HepG2 (cell line): ENCODE results near the gene IRF7. TPM values are rescaled to one million over a fixed set of nuclear protein-coding genes. Genes with fewer than 3 reads are reported as not detected.

Experiments
- ATRX ChIP-seq: sonication (generic); formaldehyde crosslinking; IDR thresholded peaks from 2 replicates; pipeline ENCODE4 v1.4.0; 2020; ENCODE audit warnings: missing genetic modification reagents, borderline replicate concordance
- GFI1 ChIP-seq: sonication (generic); formaldehyde crosslinking; IDR thresholded peaks from 2 replicates; pipeline ENCODE4 v1.5.0; 2020; ENCODE audit warnings: missing genetic modification reagents, mild to moderate bottlenecking, borderline replicate concordance
- HDAC2 ChIP-seq: sonication (generic); formaldehyde crosslinking; IDR thresholded peaks from 2 replicates; pipeline ENCODE4 v1.4.0; 2020; ENCODE audit warnings: missing genetic modification reagents
- IKZF1 ChIP-seq: fragments of 450-650 bp; IDR thresholded peaks from 2 replicates; pipeline ENCODE4 v1.7.1; 2016
- ISL2 ChIP-seq: sonication (generic); formaldehyde crosslinking; IDR thresholded peaks from 2 replicates; pipeline ENCODE4 v1.5.0; 2020; ENCODE audit warnings: missing genetic modification reagents
- MBD4 ChIP-seq: IDR thresholded peaks from 2 replicates; pipeline ENCODE4 v1.6.1; 2012; ENCODE audit warnings: low read length, inconsistent platforms, borderline replicate concordance
- NFE2 ChIP-seq: sonication (generic); formaldehyde crosslinking; IDR thresholded peaks from 2 replicates; pipeline ENCODE4 v1.4.0; 2020; ENCODE audit warnings: missing genetic modification reagents
- NFRKB ChIP-seq: fragments of 450-650 bp; IDR thresholded peaks from 2 replicates; pipeline ENCODE4 v1.6.1; 2017
- RBFOX2 ChIP-seq: fragments of 200-400 bp; formaldehyde crosslinking; IDR thresholded peaks from 2 replicates; pipeline ENCODE4 v1.6.1; 2017; ENCODE audit warnings: low read depth, mild to moderate bottlenecking, low read length
- RFXAP ChIP-seq: sonication (generic); formaldehyde crosslinking; IDR thresholded peaks from 2 replicates; pipeline ENCODE4 v1.4.0; 2020; ENCODE audit warnings: missing genetic modification reagents, borderline replicate concordance
- TARDBP ChIP-seq: sonication (generic); formaldehyde crosslinking; IDR thresholded peaks from 2 replicates; pipeline ENCODE4 v1.8.0; 2022; ENCODE audit warnings: mild to moderate bottlenecking, missing genetic modification reagents
- ZFP90 ChIP-seq: sonication (generic); formaldehyde crosslinking; IDR thresholded peaks from 2 replicates; pipeline ENCODE4 v1.8.0; 2022; ENCODE audit warnings: missing genetic modification reagents, mild to moderate bottlenecking, inconsistent platforms, borderline replicate concordance
- ZMYM4 ChIP-seq: sonication (generic); formaldehyde crosslinking; IDR thresholded peaks from 2 replicates; pipeline ENCODE4 v1.8.1; 2023; ENCODE audit warnings: mild to moderate bottlenecking, missing genetic modification reagents
- ZNF383 ChIP-seq: sonication (generic); formaldehyde crosslinking; IDR thresholded peaks from 2 replicates; pipeline ENCODE4 v1.4.0; 2020; ENCODE audit warnings: missing genetic modification reagents, mild to moderate bottlenecking, borderline replicate concordance
- ZNF879 ChIP-seq: sonication (generic); formaldehyde crosslinking; IDR thresholded peaks from 2 replicates; pipeline ENCODE4 v1.8.1; 2023; ENCODE audit warnings: missing genetic modification reagents
- ZSCAN20 ChIP-seq: sonication (generic); formaldehyde crosslinking; IDR thresholded peaks from 2 replicates; pipeline ENCODE4 v1.4.0; 2020; ENCODE audit warnings: missing genetic modification reagents, mild to moderate bottlenecking, borderline replicate concordance
- polyA plus RNA-seq, 8 experiments: library from polyadenylated mRNA; depleted of rRNA in 3 of 8; stranded (reverse) in 7 of 8; unstranded in 1 of 8; fragments of >200 nt; fragmentation: Illumina TruSeq in 4 of 8; extraction: Trizol in 4 of 8; gene quantifications; 2 replicates each; pipeline versions ENCODE4 v1.2.1 to v1.2.3, GENCODE V29; 2011 to 2016; ENCODE audit warnings: low read depth in 4 of 8, missing spikeins in 1 of 8, mixed read lengths in 1 of 8; ENCODE audit not compliant: insufficient read depth in 1 of 8
- total RNA-seq, 5 experiments: library from RNA; depleted of rRNA; stranded (reverse); fragments of >200 nt; fragmentation: Illumina TruSeq; extraction: Trizol; gene quantifications; 2 replicates each; pipeline ENCODE4 v1.2.3, GENCODE V29; 2016; ENCODE audit warnings: low read depth in 1 of 5
- TF ChIP-seq, protein P1 (sequence below): IDR thresholded peaks from 2 replicates; pipeline ENCODE4 v1.6.1; 2016; ENCODE audit warnings: missing genetic modification reagents, missing compliant biosample characterization
- TF ChIP-seq, protein P2 (sequence below): sonication (generic); formaldehyde crosslinking; IDR thresholded peaks from 2 replicates; pipeline ENCODE4 v1.4.0; 2020; ENCODE audit warnings: missing genetic modification reagents; ENCODE audit errors: not compliant biosample characterization
- TF ChIP-seq, protein P3 (sequence below): sonication (generic); formaldehyde crosslinking; IDR thresholded peaks from 2 replicates; pipeline ENCODE4 v1.5.0; 2020; ENCODE audit warnings: missing genetic modification reagents, mild to moderate bottlenecking, borderline replicate concordance
- TF ChIP-seq, protein P4 (sequence below): IDR thresholded peaks from 2 replicates; pipeline ENCODE4 v1.6.1; 2016; ENCODE audit warnings: mild to moderate bottlenecking, missing biosample characterization, missing genetic modification reagents
- TF ChIP-seq, protein P5 (sequence below): sonication (generic); formaldehyde crosslinking; IDR thresholded peaks from 2 replicates; pipeline ENCODE4 v1.4.0; 2020; ENCODE audit warnings: low read depth, mild to moderate bottlenecking, missing genetic modification reagents
- TF ChIP-seq, protein P6 (sequence below): sonication (generic); formaldehyde crosslinking; IDR thresholded peaks from 2 replicates; pipeline ENCODE4 v1.4.0; 2020; ENCODE audit warnings: missing genetic modification reagents

The IRF7 gene
- total and polyA plus RNA-seq, 2 of the 13 experiments (the other 11 are each of a cell fraction or from before 2014, with no cell fraction given), result not detected

DNA sequence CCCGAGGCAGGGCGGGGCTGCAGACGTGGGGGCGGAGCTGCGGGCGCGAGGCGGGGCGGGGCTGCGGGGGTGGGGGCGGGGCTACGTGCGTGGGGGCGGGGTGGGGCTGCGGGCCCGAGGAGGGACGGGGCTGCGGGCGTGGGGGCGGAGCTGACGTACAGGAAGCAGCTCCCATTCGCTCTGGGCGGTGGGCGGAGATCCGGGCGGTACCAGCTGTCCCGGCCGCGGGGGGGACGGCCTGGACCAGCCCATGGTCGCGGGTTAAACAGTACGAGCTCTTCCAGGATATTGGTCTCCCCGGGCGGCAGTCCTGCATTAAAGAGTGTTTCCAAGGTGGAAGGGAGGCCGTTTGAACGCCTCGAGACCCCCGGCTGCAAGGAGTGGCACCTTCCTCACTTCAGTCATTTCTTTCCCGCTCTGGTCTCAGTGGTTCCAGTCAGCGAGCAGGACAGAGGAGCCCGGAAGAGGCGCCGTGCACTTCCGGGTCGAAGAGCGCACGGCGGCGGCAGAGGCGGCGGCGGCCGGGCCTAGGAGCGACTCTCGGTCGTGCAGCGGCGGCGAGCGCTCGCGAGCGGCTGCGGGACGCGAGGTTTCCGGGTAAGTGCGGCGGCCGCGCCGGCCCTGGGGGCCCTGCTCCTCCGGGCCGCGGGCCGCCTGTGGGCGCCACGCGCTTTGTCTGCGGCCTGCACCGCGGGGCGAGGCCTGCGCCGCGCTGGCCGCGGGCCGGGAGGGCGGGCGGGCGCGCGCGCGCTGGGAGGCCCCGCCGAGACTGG, 39.6 kb downstream of the IRF7 start, which contains the start of gene PHRF1 (continued):
- TF ChIP-seq, protein P1, sequence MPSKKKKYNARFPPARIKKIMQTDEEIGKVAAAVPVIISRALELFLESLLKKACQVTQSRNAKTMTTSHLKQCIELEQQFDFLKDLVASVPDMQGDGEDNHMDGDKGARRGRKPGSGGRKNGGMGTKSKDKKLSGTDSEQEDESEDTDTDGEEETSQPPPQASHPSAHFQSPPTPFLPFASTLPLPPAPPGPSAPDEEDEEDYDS (CRISPR knock-in tag), result peak; percentile 67
- TF ChIP-seq HDAC2 (CRISPR knock-in tag) (peak; percentile 39; the same call in 1 of the 2 replicates), ZFP90 (CRISPR knock-in tag) (no peak), GFI1 (CRISPR knock-in tag) (peak; percentile 40; the same call in 1 of the 2 replicates), RBFOX2 (peak; percentile 94), MBD4 (no peak), ATRX (CRISPR knock-in tag) (no peak), ZNF383 (CRISPR knock-in tag) (no peak), TARDBP (CRISPR knock-in tag) (no peak), NFE2 (CRISPR knock-in tag) (no peak), ISL2 (CRISPR knock-in tag) (no peak), ZSCAN20 (CRISPR knock-in tag) (no peak), ZNF879 (no peak), NFRKB (no peak), RFXAP (CRISPR knock-in tag) (no peak), IKZF1 (no peak), ZMYM4 (CRISPR knock-in tag) (no peak)
- TF ChIP-seq, protein P2, sequence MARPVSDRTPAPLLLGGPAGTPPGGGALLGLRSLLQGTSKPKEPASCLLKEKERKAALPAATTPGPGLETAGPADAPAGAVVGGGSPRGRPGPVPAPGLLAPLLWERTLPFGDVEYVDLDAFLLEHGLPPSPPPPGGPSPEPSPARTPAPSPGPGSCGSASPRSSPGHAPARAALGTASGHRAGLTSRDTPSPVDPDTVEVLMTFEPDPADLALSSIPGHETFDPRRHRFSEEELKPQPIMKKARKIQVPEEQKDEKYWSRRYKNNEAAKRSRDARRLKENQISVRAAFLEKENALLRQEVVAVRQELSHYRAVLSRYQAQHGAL (CRISPR knock-in tag), result no peak
- TF ChIP-seq, protein P3, sequence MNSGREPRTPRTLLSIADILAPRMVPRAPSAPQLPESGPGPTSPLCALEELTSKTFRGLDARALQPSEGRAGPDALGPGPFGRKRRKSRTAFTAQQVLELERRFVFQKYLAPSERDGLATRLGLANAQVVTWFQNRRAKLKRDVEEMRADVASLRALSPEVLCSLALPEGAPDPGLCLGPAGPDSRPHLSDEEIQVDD (CRISPR knock-in tag), result no peak
- TF ChIP-seq, protein P4, sequence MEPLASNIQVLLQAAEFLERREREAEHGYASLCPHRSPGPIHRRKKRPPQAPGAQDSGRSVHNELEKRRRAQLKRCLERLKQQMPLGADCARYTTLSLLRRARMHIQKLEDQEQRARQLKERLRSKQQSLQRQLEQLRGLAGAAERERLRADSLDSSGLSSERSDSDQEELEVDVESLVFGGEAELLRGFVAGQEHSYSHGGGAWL, result peak; percentile 54; the same call in 1 of the 2 replicates
- TF ChIP-seq, protein P5, sequence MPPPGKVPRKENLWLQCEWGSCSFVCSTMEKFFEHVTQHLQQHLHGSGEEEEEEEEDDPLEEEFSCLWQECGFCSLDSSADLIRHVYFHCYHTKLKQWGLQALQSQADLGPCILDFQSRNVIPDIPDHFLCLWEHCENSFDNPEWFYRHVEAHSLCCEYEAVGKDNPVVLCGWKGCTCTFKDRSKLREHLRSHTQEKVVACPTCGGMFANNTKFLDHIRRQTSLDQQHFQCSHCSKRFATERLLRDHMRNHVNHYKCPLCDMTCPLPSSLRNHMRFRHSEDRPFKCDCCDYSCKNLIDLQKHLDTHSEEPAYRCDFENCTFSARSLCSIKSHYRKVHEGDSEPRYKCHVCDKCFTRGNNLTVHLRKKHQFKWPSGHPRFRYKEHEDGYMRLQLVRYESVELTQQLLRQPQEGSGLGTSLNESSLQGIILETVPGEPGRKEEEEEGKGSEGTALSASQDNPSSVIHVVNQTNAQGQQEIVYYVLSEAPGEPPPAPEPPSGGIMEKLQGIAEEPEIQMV, result no peak
- TF ChIP-seq, protein P6, sequence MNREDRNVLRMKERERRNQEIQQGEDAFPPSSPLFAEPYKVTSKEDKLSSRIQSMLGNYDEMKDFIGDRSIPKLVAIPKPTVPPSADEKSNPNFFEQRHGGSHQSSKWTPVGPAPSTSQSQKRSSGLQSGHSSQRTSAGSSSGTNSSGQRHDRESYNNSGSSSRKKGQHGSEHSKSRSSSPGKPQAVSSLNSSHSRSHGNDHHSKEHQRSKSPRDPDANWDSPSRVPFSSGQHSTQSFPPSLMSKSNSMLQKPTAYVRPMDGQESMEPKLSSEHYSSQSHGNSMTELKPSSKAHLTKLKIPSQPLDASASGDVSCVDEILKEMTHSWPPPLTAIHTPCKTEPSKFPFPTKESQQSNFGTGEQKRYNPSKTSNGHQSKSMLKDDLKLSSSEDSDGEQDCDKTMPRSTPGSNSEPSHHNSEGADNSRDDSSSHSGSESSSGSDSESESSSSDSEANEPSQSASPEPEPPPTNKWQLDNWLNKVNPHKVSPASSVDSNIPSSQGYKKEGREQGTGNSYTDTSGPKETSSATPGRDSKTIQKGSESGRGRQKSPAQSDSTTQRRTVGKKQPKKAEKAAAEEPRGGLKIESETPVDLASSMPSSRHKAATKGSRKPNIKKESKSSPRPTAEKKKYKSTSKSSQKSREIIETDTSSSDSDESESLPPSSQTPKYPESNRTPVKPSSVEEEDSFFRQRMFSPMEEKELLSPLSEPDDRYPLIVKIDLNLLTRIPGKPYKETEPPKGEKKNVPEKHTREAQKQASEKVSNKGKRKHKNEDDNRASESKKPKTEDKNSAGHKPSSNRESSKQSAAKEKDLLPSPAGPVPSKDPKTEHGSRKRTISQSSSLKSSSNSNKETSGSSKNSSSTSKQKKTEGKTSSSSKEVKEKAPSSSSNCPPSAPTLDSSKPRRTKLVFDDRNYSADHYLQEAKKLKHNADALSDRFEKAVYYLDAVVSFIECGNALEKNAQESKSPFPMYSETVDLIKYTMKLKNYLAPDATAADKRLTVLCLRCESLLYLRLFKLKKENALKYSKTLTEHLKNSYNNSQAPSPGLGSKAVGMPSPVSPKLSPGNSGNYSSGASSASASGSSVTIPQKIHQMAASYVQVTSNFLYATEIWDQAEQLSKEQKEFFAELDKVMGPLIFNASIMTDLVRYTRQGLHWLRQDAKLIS, result no peak
